RCC 7860 (cell line): ENCODE results near the gene AGFG2.

ENCODE experiments used
- DNase-seq: peaks from one replicate; pipeline ENCODE4 v3.0.0-alpha.2; 2015; ENCODE audit warnings: low spot score
- FAIRE-seq: peaks from 2 replicates; lab custom pipeline; 2012; peaks lifted over from hg19 to GRCh38; lab: Jason Lieb, UNC

The AGFG2 gene

DNA sequence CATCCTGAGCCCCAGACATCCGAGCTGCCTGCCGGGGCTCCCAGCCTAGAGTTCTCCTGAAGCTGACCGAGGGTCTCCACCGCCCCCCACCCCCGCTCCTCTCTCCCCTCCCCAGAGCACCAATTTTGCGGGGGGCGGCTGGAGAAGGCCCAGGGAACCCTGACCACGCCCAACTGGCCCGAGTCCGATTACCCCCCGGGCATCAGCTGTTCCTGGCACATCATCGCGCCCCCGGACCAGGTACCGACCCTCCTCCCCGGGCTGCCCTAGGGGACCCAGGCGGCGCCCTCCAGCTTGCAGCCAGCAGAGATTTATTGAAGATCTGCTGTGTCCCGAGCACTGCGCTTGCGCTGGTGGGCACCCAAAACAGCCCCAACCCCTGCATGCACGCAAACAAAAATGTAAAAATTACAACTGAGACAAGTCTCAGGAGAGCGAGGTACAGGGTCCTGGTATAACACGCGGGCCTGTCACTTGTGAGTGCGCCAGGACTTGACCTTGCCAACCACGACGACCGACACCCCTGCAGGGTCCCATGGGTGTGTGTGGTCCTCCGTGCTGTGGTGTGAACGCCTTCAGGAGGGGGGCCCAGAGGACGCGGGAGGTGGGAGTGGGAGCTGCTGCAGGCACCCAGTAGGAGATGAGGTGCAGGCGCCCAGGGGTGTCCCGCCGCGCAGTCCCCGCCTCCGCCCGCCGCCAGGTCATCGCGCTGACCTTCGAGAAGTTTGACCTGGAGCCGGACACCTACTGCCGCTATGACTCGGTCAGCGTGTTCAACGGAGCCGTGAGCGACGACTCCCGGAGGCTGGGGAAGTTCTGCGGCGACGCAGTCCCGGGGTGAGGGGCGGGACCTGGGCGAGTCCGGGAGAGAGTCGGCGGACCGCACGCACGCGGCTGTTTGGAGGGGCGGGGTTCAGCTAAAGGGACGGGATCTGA is 66.2 kb downstream of the AGFG2 start:
- FAIRE-seq: no peak
- no peak for DNase-seq

DNA sequence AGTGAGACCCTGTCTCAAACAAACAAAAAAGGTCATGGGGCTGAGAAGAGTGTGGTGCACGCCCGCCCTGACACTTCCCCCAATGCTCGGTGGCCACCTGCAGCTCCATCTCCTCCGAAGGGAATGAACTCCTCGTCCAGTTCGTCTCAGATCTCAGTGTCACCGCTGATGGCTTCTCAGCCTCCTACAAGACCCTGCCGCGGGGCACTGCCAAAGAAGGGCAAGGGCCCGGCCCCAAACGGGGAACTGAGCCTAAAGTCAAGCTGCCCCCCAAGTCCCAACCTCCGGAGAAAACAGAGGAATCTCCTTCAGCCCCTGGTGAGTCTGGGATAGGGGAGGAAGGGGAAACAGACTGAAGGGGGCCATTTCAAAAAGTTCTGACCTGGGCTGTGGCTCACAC is 67.3 kb downstream of the AGFG2 start:
- FAIRE-seq (no peak), DNase-seq (no peak)

GRCh38 chr7:100607111-100607510 is 68.1 kb downstream of the AGFG2 start:
- peak; percentile 30 for FAIRE-seq
- peak; percentile 93 for DNase-seq

DNA sequence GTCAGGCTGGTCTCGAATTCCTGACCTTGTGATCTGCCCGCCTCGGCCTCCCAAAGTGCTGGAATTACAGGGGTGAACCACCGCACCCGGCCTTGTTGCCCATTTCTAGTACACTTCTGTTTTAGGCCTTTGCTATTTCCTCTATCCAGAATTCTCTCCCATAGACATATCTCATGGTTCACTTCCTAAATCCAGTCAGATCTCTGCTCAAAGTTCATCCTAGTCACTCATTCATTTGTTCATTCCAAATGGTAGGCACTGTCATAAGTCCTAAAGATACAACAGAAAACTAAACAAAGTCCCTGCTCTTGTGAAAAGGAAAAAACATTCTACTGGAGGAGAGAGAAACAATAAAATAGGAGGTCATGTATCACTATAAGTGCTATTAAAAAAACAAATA is 71.0 kb downstream of the AGFG2 start:
- no peak for DNase-seq
- FAIRE-seq: no peak

GRCh38 chr7:100611983-100612729 is 73.2 kb downstream of the AGFG2 start, which contains the start of gene MOSPD3:
Gene MOSPD3, plus strand, starts transcription at chr7:100612540. Its CDS starts 252 bp downstream, at chr7:100612792.
- DNase-seq: peak; percentile 99
- FAIRE-seq: peak; percentile 98

DNA sequence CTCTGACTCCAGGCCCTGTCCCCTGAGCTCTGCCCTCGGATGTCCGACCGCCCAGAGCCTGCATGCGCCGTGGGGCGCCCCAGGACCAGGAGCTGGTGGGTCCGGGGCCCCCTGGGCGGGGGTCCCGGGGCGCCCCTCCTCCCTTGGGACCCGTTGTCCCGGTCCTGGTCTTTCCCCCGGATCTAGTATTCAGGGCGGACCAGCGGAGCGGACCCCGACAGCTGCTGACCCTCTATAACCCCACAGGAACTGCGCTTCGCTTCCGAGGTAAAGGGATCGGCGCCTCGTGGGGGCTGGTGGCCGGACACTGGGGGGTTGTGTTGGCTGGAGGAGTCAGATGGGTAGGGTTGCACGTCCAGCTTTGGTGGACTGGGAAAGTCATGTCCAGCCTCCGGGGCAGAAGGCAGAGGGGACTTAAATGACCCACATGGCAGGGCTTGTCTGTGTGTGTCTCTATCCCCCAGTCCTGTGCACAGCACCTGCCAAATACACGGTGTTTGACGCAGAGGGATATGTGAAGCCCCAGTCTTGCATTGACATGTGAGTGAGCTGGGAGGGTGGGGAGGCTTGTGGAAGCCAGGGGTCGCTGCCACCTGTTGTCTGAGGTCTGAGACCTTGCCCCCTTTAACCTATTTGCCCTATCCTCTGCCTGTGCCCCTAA is 73.9 kb downstream of the AGFG2 start:
- no peak for FAIRE-seq
- DNase-seq: no peak

DNA sequence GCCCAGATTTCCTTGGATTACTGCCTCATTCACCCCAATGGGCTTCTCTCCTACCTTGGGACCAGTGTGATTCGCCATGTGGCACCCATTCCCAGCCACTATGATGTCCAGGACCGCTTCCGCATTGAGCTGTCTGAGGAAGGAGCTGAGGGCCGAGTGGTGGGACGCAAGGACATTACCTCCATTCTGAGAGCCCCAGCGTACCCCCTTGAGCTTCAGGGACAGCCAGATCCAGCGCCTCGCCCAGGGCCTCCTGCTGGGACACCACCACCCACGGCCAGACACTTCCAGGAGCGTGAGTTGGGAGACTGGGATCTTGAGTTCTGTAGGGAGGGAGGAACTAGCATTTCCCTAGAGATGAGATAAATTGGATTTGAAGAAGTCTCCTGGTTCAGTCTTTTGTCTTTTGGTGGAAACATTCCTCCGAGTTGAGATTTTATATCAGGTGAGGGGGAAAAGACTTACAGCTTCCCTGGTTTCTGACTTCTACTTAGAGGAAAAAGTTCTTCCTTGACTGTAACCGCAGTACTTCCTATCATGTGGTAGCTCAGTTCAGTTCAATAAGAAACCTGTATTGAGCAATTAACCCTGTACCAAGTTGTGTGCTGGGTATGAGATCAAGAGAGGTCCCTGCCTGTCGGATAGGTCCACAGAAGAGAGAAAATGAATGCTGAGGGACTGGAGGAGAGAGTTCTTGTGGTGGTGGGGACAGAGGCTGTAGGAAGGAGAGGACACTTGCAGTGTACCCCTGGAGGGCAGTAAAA is 74.6 kb downstream of the AGFG2 start:
- DNase-seq: no peak
- no peak for FAIRE-seq

DNA sequence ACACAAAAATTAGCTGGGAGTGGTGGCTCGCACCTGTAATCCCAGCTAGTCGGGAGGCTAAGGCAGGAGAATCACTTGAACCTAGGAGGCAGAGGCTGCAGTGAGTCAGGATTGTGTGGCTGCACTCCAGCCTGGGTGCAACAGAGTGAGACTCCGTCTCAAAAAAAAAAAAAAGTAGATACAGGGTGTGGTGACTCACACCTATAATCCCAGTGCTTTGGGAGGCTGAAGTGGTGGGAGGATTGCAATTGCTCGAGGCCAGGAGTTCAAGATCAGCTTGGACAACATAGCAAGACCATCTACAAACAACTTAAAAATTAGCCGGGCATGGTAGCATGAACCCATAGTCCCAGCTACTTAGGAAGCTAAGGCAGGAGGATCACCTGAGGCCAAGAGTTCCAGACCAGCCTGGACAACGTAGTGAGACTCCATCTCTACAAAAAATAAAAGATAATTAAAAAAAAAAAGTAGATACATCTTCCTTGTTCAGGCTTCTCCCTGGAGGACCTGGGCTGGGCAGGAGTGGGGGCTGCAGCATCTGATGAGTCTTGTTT is 75.4 kb downstream of the AGFG2 start:
- no peak for FAIRE-seq
- DNase-seq: peak; percentile 10
